ENCODE data around the gene LTBP1.

DNA sequence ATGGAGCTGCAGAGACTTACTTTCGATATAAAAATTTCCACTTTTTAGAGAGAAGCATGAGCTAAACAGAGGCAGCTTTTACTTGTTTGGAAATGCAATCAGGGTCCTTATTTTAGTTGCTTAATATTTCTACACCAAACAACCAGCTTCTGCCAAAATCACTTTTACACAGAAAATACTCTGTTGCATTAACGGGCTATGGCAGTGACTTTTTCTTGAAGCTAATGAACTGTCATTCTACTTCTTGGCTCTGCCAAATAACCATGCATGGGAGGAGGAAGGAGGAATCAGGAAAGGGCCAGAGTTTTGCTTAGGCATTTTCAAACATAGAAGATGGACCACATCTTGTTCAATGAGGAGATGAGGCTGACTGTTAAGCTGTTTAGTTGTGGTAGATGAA lies 23.6 kb upstream of the LTBP1 start:
- TF ChIP-seq CTCF (IDR thresholded peaks at IDR 0.05) (no peak), POLR2A (IDR thresholded peaks at IDR 0.05) (no peak)

All from lower leg skin (tissue), 3 donors.